ENCODE results near the gene TIMP2. TPM values are rescaled to one million over a fixed set of nuclear protein-coding genes. Genes with fewer than 3 reads are reported as not detected.

Gene TIMP2
- total and polyA plus RNA-seq, 8 donors, result 20.9 to 100.0 (median 47.2) TPM

- WGBS, 5 donors, result 94 to 97% (median 96%) methylated on average over 3 of the region's 3 CpGs
- peaks cover 0 to 3% (median under 1%) of the 10 kb centered on the region in 4 donors for H3K4me1 ChIP-seq
- H3K36me3 ChIP-seq, result no peaks in the 10 kb centered on the region
- no peaks in the 10 kb centered on the region for H3K9me3 ChIP-seq
- H3K27me3 ChIP-seq, result no peaks in the 10 kb centered on the region
- no peak overlapping the region for H3K4me3 ChIP-seq
- no peak for TF ChIP-seq POLR2AphosphoS5 (IDR thresholded peaks at IDR 0.05)
- TF ChIP-seq EP300 (IDR thresholded peaks at IDR 0.05), result no peak
- no peak for TF ChIP-seq POLR2A (IDR thresholded peaks at IDR 0.05)
- no peak for DNase-seq
- no peak overlapping the region for H3K27ac ChIP-seq
- intact Hi-C loops (cut with DNase I; ENCODE audit: low total_unique reads), result no loop called here
Measured at GRCh38 chr17:78847052-78847451, 78.1 kb downstream of the TIMP2 start.

GRCh38 chr17:78844301-78845005, 80.7 kb downstream of the TIMP2 start:
- WGBS, 5 donors, result 64 to 76% (median 71%) methylated on average over 9 of the region's 9 CpGs
- peaks cover 7 to 15% (median 12%) of the 10 kb centered on the region in 4 donors for H3K4me1 ChIP-seq
- intact Hi-C loops (cut with DNase I; ENCODE audit: low total_unique reads), result no loop called here
- no peak for TF ChIP-seq POLR2A (IDR thresholded peaks at IDR 0.05)
- H3K27me3 ChIP-seq, result no peaks in the 10 kb centered on the region
- H3K36me3 ChIP-seq, result no peaks in the 10 kb centered on the region
- DNase-seq, result peak in 1 of 2 donors; percentile 20
- no peak overlapping the region for H3K4me3 ChIP-seq
- no peak overlapping the region for H3K27ac ChIP-seq
- no peaks in the 10 kb centered on the region for H3K9me3 ChIP-seq

- intact Hi-C loops (cut with DNase I; ENCODE audit: low total_unique reads), result no loop called here
- TF ChIP-seq CTCF (IDR thresholded peaks at IDR 0.05) (peak in 3 of 7 experiments; percentile 30 to 59 (median 46)), POLR2A (IDR thresholded peaks at IDR 0.05) (no peak)
- peaks cover 19 to 29% (median 25%) of the 10 kb centered on the region in 4 donors for H3K4me1 ChIP-seq
- H3K27ac ChIP-seq, result no peak overlapping the region
- H3K9me3 ChIP-seq, result no peaks in the 10 kb centered on the region
- H3K27me3 ChIP-seq, result no peaks in the 10 kb centered on the region
- H3K4me3 ChIP-seq, result no peak overlapping the region
- WGBS, 5 donors, result 65 to 70% (median 68%) methylated on average over 10 of the region's 10 CpGs
- DNase-seq, result peak; percentile 56 to 69
- H3K36me3 ChIP-seq, result peaks cover under 1 to 2% (median under 1%) of the 10 kb centered on the region in 4 donors
Measured at GRCh38 chr17:78842881-78843565, 82.2 kb downstream of the TIMP2 start.

- peak; percentile 100 for DNase-seq
- Histone ChIP-seq H3K4me3 (peak within 1 kb of the TSS; percentile 68 to 98 (median 78)), H3K27ac (peak within 1 kb of the TSS; percentile 96 to 100 (median 97)), H3K9me3 (no peaks in the 10 kb centered on the region), H3K4me1 (peaks cover 19 to 41% (median 29%) of the 10 kb centered on the region in 4 donors), H3K27me3 (no peaks in the 10 kb centered on the region), H3K36me3 (peaks cover 16 to 21% (median 21%) of the 10 kb centered on the region in 4 donors)
- peak; percentile 98 to 99 (median 99) for TF ChIP-seq POLR2AphosphoS5 (IDR thresholded peaks at IDR 0.05)
- TF ChIP-seq CTCF (IDR thresholded peaks at IDR 0.05), result peak in 1 of 7 experiments; percentile 39
- peak; percentile 83 for TF ChIP-seq EP300 (IDR thresholded peaks at IDR 0.05)
- TF ChIP-seq POLR2A (IDR thresholded peaks at IDR 0.05), result peak in 2 of 4 donors; percentile 95
- intact Hi-C loops (cut with DNase I; ENCODE audit: low total_unique reads), result no loop called here
- 0 to 1% (median 0%) methylated on average over 35 to 74 of the region's 74 CpGs for WGBS, 5 donors
Measured at GRCh38 chr17:78840780-78841611, 84.2 kb downstream of the TIMP2 start, which contains the start of gene USP36. Gene USP36, minus strand, starts transcription at chr17:78840814. Its CDS starts 4,451 bp downstream, at chr17:78836363.

- H3K4me3 ChIP-seq, result peak overlapping the region; percentile 68 to 98 (median 78)
- no peaks in the 10 kb centered on the region for H3K27me3 ChIP-seq
- intact Hi-C loops (cut with DNase I; ENCODE audit: low total_unique reads), result no loop called here
- TF ChIP-seq CTCF (IDR thresholded peaks at IDR 0.05), result no peak
- no peak for TF ChIP-seq POLR2A (IDR thresholded peaks at IDR 0.05)
- TF ChIP-seq EP300 (IDR thresholded peaks at IDR 0.05), result no peak
- no peak for TF ChIP-seq POLR2AphosphoS5 (IDR thresholded peaks at IDR 0.05)
- 0 to 2% (median 0%) methylated on average over 6 to 35 of the region's 35 CpGs for WGBS, 5 donors
- H3K27ac ChIP-seq, result peak overlapping the region; percentile 96 to 100 (median 97)
- no peaks in the 10 kb centered on the region for H3K9me3 ChIP-seq
- peaks cover 21 to 26% (median 26%) of the 10 kb centered on the region in 4 donors for H3K36me3 ChIP-seq
- peaks cover 19 to 41% (median 29%) of the 10 kb centered on the region in 4 donors for H3K4me1 ChIP-seq
- DNase-seq, result no peak
Measured at GRCh38 chr17:78840530-78840779, 84.7 kb downstream of the TIMP2 start.
